ENCODE results near the gene KCND3. TPM values are rescaled to one million over a fixed set of nuclear protein-coding genes. Genes with fewer than 3 reads are reported as not detected.

KCND3 gene
- total RNA-seq, 1 donor from 2014 or later = 2.1 TPM

DNA sequence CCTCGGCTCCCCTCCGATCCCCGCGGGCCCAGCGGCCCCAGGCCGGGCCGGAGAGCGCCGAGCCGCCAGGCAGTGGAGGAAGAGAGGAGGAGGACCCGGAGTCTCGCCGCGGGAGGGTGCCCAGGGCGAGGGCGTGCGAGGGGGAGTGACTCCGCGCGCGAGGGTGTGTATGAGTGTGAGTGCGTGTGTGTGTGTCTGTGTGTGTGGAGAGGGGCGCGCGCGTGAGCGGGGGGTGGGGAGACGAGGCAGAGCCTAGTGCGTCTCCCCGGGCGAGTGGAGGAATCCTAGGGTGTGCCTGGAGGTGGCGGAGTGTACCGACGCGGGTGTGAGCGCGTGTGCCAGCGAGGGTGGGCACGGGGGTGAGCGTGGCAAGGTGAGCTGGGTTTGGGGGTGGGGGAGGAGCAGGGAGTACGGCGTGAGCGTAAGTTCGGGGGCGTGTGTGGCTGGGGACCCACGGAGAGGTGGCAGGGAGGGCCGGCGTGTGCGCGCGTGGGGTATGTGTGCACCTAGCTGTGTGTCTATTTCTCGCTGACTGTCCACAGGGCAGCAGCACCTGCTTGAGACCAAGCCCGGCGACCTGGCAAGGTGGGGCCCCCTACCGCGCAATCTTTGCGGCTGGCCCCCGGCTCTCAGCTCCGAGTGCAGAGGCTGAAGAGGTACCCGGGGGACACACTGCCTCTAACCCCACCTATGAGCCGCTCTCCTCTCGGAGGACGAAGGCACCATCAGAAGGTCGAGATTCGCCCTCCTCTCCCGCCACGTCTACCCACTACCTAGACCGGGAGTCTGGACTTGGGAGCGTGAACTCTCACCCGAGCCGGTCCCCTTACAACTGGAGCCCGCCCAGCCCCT, 784 bp upstream of the KCND3 start:
- TF ChIP-seq, protein P1, sequence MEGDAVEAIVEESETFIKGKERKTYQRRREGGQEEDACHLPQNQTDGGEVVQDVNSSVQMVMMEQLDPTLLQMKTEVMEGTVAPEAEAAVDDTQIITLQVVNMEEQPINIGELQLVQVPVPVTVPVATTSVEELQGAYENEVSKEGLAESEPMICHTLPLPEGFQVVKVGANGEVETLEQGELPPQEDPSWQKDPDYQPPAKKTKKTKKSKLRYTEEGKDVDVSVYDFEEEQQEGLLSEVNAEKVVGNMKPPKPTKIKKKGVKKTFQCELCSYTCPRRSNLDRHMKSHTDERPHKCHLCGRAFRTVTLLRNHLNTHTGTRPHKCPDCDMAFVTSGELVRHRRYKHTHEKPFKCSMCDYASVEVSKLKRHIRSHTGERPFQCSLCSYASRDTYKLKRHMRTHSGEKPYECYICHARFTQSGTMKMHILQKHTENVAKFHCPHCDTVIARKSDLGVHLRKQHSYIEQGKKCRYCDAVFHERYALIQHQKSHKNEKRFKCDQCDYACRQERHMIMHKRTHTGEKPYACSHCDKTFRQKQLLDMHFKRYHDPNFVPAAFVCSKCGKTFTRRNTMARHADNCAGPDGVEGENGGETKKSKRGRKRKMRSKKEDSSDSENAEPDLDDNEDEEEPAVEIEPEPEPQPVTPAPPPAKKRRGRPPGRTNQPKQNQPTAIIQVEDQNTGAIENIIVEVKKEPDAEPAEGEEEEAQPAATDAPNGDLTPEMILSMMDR (IDR thresholded peaks at IDR 0.05) = no peak
- Mint-ChIP-seq H3K27me3 (ENCODE audit: unreplicated experiment) (peaks cover 61% of the 10 kb centered on the region), H3K4me3 (ENCODE audit: unreplicated experiment) (peak overlapping the region; percentile 78), H3K4me1 (ENCODE audit: unreplicated experiment) (peaks cover 18% of the 10 kb centered on the region), H3K9me3 (ENCODE audit: unreplicated experiment) (no peaks in the 10 kb centered on the region), H3K36me3 (ENCODE audit: unreplicated experiment) (no peaks in the 10 kb centered on the region), H3K27ac (ENCODE audit: unreplicated experiment) (no peak overlapping the region)
- no peak for DNase-seq (ENCODE audit: extremely low spot score, unreplicated experiment)

- Mint-ChIP-seq H3K27ac (ENCODE audit: unreplicated experiment) (no peak overlapping the region), H3K9me3 (ENCODE audit: unreplicated experiment) (no peaks in the 10 kb centered on the region), H3K4me1 (ENCODE audit: unreplicated experiment) (peaks cover 18% of the 10 kb centered on the region), H3K27me3 (ENCODE audit: unreplicated experiment) (peaks cover 59% of the 10 kb centered on the region), H3K36me3 (ENCODE audit: unreplicated experiment) (no peaks in the 10 kb centered on the region), H3K4me3 (ENCODE audit: unreplicated experiment) (peak overlapping the region; percentile 68)
- no peak for DNase-seq (ENCODE audit: extremely low spot score, unreplicated experiment)
- TF ChIP-seq, protein P1 (IDR thresholded peaks at IDR 0.05) = no peak
Observed at GRCh38 chr1:111988743-111989453, 570 bp downstream of the KCND3 start.

- Mint-ChIP-seq H3K27me3 (ENCODE audit: unreplicated experiment) (peaks cover 55% of the 10 kb centered on the region), H3K4me1 (ENCODE audit: unreplicated experiment) (peaks cover 18% of the 10 kb centered on the region)
- no peak for DNase-seq (ENCODE audit: extremely low spot score, unreplicated experiment)
Observed at GRCh38 chr1:111988377-111988742, 1.1 kb downstream of the KCND3 start.

GRCh38 chr1:111987502-111987901, 2.0 kb downstream of the KCND3 start:
- TF ChIP-seq, protein P1 (IDR thresholded peaks at IDR 0.05) = no peak
- no peak overlapping the region for H3K4me3 Mint-ChIP-seq (ENCODE audit: unreplicated experiment)
- DNase-seq (ENCODE audit: extremely low spot score, unreplicated experiment) = no peak
- H3K27ac Mint-ChIP-seq (ENCODE audit: unreplicated experiment) = no peak overlapping the region
- H3K36me3 Mint-ChIP-seq (ENCODE audit: unreplicated experiment) = no peaks in the 10 kb centered on the region
- H3K9me3 Mint-ChIP-seq (ENCODE audit: unreplicated experiment) = no peaks in the 10 kb centered on the region
- H3K27me3 Mint-ChIP-seq (ENCODE audit: unreplicated experiment) = peaks cover 48% of the 10 kb centered on the region
- peaks cover 18% of the 10 kb centered on the region for H3K4me1 Mint-ChIP-seq (ENCODE audit: unreplicated experiment)

More at GRCh38 chr1:111988377-111988742, 1.1 kb downstream of the KCND3 start:
- Mint-ChIP-seq H3K36me3 (ENCODE audit: unreplicated experiment) (no peaks in the 10 kb centered on the region), H3K4me3 (ENCODE audit: unreplicated experiment) (peak overlapping the region; percentile 68), H3K9me3 (ENCODE audit: unreplicated experiment) (no peaks in the 10 kb centered on the region), H3K27ac (ENCODE audit: unreplicated experiment) (no peak overlapping the region)
- TF ChIP-seq, protein P1 (IDR thresholded peaks at IDR 0.05) = no peak

- Mint-ChIP-seq H3K27me3 (ENCODE audit: unreplicated experiment) (peaks cover 24% of the 10 kb centered on the region), H3K4me1 (ENCODE audit: unreplicated experiment) (no peaks in the 10 kb centered on the region), H3K36me3 (ENCODE audit: unreplicated experiment) (no peaks in the 10 kb centered on the region), H3K27ac (ENCODE audit: unreplicated experiment) (no peak overlapping the region), H3K4me3 (ENCODE audit: unreplicated experiment) (no peak overlapping the region), H3K9me3 (ENCODE audit: unreplicated experiment) (no peaks in the 10 kb centered on the region)
- no peak for DNase-seq (ENCODE audit: extremely low spot score, unreplicated experiment)
- TF ChIP-seq, protein P1 (IDR thresholded peaks at IDR 0.05) = no peak
Observed at GRCh38 chr1:111983500-111983899, 6.0 kb downstream of the KCND3 start.
